HepG2 (cell line): ENCODE data around the gene RIPOR3. TPM values are rescaled to one million over a fixed set of nuclear protein-coding genes. Genes with fewer than 3 reads are reported as not detected.

ENCODE experiments used
- ATF2 ChIP-seq: sonication (generic); formaldehyde crosslinking; IDR thresholded peaks from 2 replicates; pipeline ENCODE4 v1.4.0; 2020; ENCODE audit warnings: missing genetic modification reagents
- DNMT3B ChIP-seq: conservative IDR thresholded peaks from 2 replicates; pipeline ENCODE4 v1.6.1; 2016; ENCODE audit warnings: missing biosample characterization, control low read depth
- GPN1 ChIP-seq: sonication (generic); formaldehyde crosslinking; IDR thresholded peaks from 2 replicates; pipeline ENCODE4 v1.5.1; 2020; ENCODE audit warnings: missing genetic modification reagents, borderline replicate concordance
- HNF1A ChIP-seq, 2 experiments: sonication (generic) in 1 of 2; formaldehyde crosslinking in 1 of 2; IDR thresholded peaks; 2 replicates each; pipeline versions ENCODE4 v1.4.0 to v1.6.1; 2016 to 2020; ENCODE audit warnings: borderline replicate concordance in 1 of 2, low read depth in 1 of 2, mild to moderate bottlenecking in 1 of 2, missing genetic modification reagents in 1 of 2
- LRRFIP1 ChIP-seq: sonication (generic); formaldehyde crosslinking; conservative IDR thresholded peaks from 2 replicates; pipeline ENCODE4 v1.4.0; 2020; ENCODE audit warnings: missing genetic modification reagents
- MED13 ChIP-seq: sonication (generic); formaldehyde crosslinking; IDR thresholded peaks from 2 replicates; pipeline ENCODE4 v1.5.0; 2020; ENCODE audit warnings: missing genetic modification reagents
- MTF1 ChIP-seq: sonication (generic); formaldehyde crosslinking; IDR thresholded peaks from 2 replicates; pipeline ENCODE4 v1.5.0; 2020; ENCODE audit warnings: missing genetic modification reagents
- NFE2L1 ChIP-seq: sonication (generic); formaldehyde crosslinking; IDR thresholded peaks from 2 replicates; pipeline ENCODE4 v1.4.0; 2020; ENCODE audit warnings: missing genetic modification reagents, mild to moderate bottlenecking, borderline replicate concordance
- NR1H2 ChIP-seq: sonication (generic); formaldehyde crosslinking; IDR thresholded peaks from 2 replicates; pipeline ENCODE4 v1.8.1; 2022; ENCODE audit warnings: low read depth, missing genetic modification reagents, borderline replicate concordance
- ZBED4 ChIP-seq: sonication (generic); formaldehyde crosslinking; IDR thresholded peaks from 2 replicates; pipeline ENCODE4 v1.4.0; 2020; ENCODE audit warnings: missing genetic modification reagents, borderline replicate concordance
- ZNF362 ChIP-seq: sonication (generic); formaldehyde crosslinking; IDR thresholded peaks from 2 replicates; pipeline ENCODE4 v1.4.0; 2020; ENCODE audit warnings: missing genetic modification reagents, mild to moderate bottlenecking, borderline replicate concordance
- ZNF460 ChIP-seq: sonication (generic); formaldehyde crosslinking; IDR thresholded peaks from 2 replicates; pipeline ENCODE4 v1.5.1; 2020; ENCODE audit warnings: missing genetic modification reagents, mild to moderate bottlenecking, borderline replicate concordance
- ZNF567 ChIP-seq: sonication (generic); formaldehyde crosslinking; IDR thresholded peaks from 2 replicates; pipeline ENCODE4 v1.8.1; 2023; ENCODE audit warnings: mild to moderate bottlenecking, missing genetic modification reagents, borderline replicate concordance
- ZNF672 ChIP-seq: sonication (generic); formaldehyde crosslinking; IDR thresholded peaks from 2 replicates; pipeline ENCODE4 v1.8.1; 2022; ENCODE audit warnings: missing genetic modification reagents
- polyA plus RNA-seq, 8 experiments: library from polyadenylated mRNA; depleted of rRNA in 3 of 8; stranded (reverse) in 7 of 8; unstranded in 1 of 8; fragments of >200 nt; fragmentation: Illumina TruSeq in 4 of 8; extraction: Trizol in 4 of 8; gene quantifications; 2 replicates each; pipeline versions ENCODE4 v1.2.1 to v1.2.3, GENCODE V29; 2011 to 2016; ENCODE audit warnings: low read depth in 4 of 8, missing spikeins in 1 of 8, mixed read lengths in 1 of 8; ENCODE audit not compliant: insufficient read depth in 1 of 8
- total RNA-seq, 5 experiments: library from RNA; depleted of rRNA; stranded (reverse); fragments of >200 nt; fragmentation: Illumina TruSeq; extraction: Trizol; gene quantifications; 2 replicates each; pipeline ENCODE4 v1.2.3, GENCODE V29; 2016; ENCODE audit warnings: low read depth in 1 of 5

Gene RIPOR3
- total and polyA plus RNA-seq, 2 of the 13 experiments (the other 11 are each of a cell fraction or from before 2014, with no cell fraction given): 0.18 TPM; not detected in 1

GRCh38 chr20:50628853-50629669 is 62.3 kb downstream of the RIPOR3 start (continued):
- TF ChIP-seq ATF2 (CRISPR knock-in tag) (no peak), DNMT3B (CRISPR knock-in tag) (no peak), HNF1A (IDR thresholded peaks at IDR 0.05; ENCODE audit: low read depth) (no peak), HNF1A (CRISPR knock-in tag; IDR thresholded peaks at IDR 0.05; ENCODE audit: borderline replicate concordance) (no peak), LRRFIP1 (no peak), ZBED4 (CRISPR knock-in tag) (no peak), MED13 (CRISPR knock-in tag) (no peak), GPN1 (CRISPR knock-in tag) (no peak), ZNF567 (CRISPR knock-in tag) (no peak), NR1H2 (CRISPR knock-in tag) (no peak), ZNF672 (CRISPR knock-in tag) (no peak), MTF1 (no peak), ZNF460 (CRISPR knock-in tag) (peak; percentile 23; the same call in 1 of the 2 replicates), ZNF362 (no peak), NFE2L1 (CRISPR knock-in tag) (no peak)
